ENCODE results near the gene MAP3K6.

Gene MAP3K6

DNA sequence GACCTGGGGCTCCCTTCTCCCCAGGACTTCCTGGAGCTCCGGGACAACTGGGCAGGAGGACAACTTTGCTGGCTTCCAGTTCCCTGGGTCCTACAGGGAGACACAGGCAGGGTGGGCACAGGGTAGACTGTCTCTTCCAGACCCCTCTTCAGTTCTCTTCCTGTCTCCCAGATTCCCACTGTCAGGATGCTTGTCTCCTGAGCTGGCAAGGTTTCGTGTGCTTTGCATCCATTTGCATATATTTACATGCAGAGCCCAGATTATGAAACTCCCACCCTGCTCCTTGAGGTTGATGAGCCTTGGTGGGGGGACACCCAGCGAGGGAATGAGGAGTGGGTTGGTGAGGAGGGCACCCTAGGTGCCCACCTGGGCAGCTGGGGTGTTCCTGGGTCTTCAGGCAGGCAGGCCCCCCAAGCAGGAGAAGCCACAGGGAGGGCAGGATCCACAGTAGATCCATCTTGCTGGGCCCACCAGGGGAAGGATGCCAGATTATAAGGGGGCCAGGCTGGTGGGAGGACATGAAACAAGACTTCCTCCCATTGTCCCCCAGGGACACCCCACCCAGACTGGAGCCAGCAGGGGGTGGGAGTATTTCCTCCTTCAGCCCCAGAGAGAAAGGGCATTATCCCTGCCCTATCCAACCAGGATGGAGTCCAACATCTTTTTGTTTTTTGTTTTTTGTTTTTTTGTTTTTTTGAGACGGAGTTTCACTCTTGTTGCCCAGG is 7.8 kb upstream of the MAP3K6 start, which contains the start of gene FCN3:
TSS of gene FCN3 (minus strand) at position 463 of the 725 bp plus-strand sequence. CDS start at position 457, 6 bp downstream.
- Histone ChIP-seq H3K9me3 (no peaks in the 10 kb centered on the region), H3K4me2 (peak within 1 kb of the TSS; percentile 51), H3K4me3 (no peak within 1 kb of the TSS), H3K9ac (no peak within 1 kb of the TSS), H3K4me1 (peaks cover 58% of the 10 kb centered on the region), H3K36me3 (no peaks in the 10 kb centered on the region), H3K27ac (no peak within 1 kb of the TSS), H4K20me1 (no peaks in the 10 kb centered on the region), H3K27me3 (no peaks in the 10 kb centered on the region)
- TF ChIP-seq Cebpa-rat (IDR thresholded peaks at IDR 0.05): no peak

DNA sequence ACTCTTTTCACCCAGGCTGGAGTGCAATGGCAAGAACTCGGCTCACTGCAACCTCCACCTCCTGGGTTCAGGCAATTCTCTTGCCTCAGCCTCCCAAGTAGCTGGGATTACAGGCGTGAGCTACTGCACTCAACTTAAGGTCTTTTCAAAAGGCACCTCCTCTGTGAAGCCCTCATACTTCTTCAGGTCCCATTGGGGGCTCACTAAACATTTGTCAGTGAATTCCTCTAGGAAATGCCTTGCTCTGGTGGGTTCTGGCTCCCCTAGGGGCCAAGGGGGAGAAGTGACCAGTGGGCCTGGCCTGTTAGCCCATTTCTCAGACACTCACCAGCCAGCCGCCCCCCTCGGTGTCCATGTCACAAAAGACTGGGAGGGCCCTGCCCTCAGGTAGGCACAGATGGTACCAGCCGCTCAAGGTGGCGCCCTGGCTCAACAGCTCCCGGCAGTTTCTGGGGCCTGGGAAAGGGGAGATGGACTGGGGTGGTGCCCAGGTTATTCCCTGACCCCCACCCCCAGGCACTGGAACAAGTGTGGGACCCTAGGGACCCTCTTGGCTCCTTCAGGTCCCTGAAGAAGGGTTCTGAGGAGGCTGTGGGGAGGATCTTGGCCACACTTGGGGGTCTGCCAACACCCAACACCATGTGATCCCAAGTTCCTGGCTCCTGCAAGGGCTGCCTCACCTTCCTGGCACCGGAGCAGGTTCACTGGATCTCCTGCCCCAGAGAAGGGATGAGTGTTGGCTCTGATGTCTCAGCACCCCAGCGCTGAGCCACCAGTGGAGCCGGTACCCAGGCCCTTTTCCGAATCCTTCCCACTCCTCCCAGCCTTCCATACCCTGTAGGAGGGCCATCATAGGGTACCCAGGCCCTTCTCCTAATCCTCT is 6.3 kb upstream of the MAP3K6 start:
- H3K4me2 ChIP-seq: no peak overlapping the region
- H3K4me3 ChIP-seq: no peak overlapping the region
- peaks cover 64% of the 10 kb centered on the region for H3K4me1 ChIP-seq
- H3K9me3 ChIP-seq: no peaks in the 10 kb centered on the region
- no peaks in the 10 kb centered on the region for H4K20me1 ChIP-seq
- TF ChIP-seq Cebpa-rat (IDR thresholded peaks at IDR 0.05): no peak
- H3K27me3 ChIP-seq: no peaks in the 10 kb centered on the region
- H3K27ac ChIP-seq: no peak overlapping the region
- H3K36me3 ChIP-seq: no peaks in the 10 kb centered on the region
- no peak overlapping the region for H3K9ac ChIP-seq

DNA sequence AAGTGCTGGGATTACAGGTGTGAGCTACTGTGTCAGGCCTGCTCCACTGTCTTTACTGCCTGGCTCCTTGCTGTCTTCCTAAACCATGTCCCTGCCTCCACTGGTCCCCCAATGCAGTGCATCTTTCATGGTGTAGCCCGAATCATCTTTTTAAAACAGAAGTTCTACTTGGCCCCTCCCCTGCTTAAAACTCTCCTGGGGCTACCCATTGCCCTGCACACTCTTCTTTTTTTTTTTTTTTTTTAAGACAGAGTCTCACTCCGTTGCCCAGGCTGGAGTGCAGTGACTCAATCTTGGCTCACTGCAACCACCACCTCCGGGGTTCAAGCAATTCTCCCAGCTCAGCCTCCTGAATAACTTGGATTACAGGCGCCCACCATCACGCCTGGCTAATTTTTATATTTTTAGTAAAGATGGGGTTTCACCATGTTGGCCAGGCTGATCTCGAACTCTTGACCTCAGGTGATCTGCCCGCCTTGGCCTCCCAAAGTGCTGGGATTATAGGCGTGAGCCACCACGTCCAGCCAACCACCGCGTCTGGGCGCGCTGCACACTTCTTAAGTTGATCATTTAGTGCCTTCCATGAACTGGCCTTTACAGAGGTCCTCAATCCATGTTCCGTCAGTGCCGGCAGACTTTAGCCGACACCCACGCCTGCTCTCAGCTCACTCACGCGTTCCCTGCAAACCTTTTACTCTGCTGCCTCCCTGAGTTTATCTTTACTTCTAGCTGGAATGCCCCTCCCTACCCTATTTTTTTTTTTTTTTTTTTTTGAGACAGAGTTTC is 5.5 kb upstream of the MAP3K6 start:
- Histone ChIP-seq H3K4me3 (no peak overlapping the region), H3K27me3 (no peaks in the 10 kb centered on the region), H3K9me3 (no peaks in the 10 kb centered on the region), H3K4me2 (peak overlapping the region; percentile 19; the same call in 1 of the 2 replicates), H3K36me3 (no peaks in the 10 kb centered on the region), H3K4me1 (peaks cover 65% of the 10 kb centered on the region), H4K20me1 (no peaks in the 10 kb centered on the region), H3K27ac (no peak overlapping the region), H3K9ac (no peak overlapping the region)
- TF ChIP-seq Cebpa-rat (IDR thresholded peaks at IDR 0.05): no peak

DNA sequence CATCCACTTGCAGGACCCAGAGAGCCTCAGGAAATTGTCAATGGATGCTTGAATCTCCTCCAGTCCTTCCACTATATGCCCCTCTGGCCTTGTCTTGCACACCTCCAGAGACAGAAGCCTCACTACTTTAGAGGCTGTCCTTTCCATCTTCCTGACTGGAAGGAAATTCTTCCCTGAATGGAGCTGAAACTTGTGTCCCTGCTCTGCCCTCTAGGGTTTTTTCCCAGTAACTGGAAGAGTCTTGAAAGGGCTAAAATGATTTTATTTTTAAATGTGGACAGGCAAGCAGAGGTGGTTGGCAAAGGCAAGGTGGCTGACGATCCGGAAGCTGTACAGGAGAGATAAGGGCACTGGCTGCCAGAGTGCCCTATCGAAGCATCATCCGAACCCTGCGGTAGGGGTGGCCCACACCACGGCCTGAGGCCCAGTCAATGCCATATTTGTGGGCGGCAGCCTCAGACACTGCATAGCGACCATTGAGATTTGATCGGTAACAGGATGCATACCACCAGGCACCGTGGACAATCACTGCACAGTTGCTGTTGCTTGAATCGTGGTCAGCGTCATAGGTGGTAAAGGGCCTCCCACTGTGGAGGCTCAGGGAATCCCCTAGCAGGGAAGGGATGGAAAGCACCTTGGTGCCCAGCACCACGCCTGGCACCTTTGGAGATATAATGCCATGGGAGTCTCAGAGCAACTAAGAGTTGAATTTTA is 2.3 kb upstream of the MAP3K6 start:
- Histone ChIP-seq H3K9me3 (no peaks in the 10 kb centered on the region), H3K4me2 (peak overlapping the region; percentile 61), H4K20me1 (no peaks in the 10 kb centered on the region), H3K4me1 (peaks cover 76% of the 10 kb centered on the region), H3K27me3 (no peaks in the 10 kb centered on the region), H3K27ac (peak overlapping the region; percentile 44; the same call in 1 of the 2 replicates), H3K36me3 (no peaks in the 10 kb centered on the region), H3K9ac (peak overlapping the region; percentile 15; the same call in 1 of the 2 replicates), H3K4me3 (no peak overlapping the region)
- no peak for TF ChIP-seq Cebpa-rat (IDR thresholded peaks at IDR 0.05)

DNA sequence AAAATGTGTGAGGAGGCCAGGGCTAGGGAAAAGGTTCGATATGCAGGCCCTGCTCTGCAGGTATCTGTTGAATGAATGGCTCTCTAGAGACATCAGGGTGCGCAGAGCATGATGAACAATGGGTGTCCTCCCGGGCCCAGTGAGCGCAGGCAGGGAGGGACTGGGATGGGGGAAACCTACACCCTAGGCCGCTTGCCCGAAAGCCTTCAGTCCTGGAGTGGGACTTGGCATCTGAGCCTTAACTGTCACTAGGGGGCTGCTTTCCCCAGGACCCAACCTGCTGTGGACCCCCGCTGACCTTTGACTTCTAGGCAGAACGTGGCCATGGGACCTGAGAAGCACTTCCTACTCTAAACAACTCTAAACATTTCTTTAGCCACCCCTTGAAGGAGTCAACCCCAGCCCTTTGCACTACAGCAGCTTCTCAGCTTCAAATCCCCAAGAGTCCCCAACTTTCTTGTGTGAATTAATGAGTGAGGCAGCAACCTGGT is 444 bp upstream of the MAP3K6 start:
- Histone ChIP-seq H3K9ac (peak overlapping the region; percentile 81), H4K20me1 (no peaks in the 10 kb centered on the region), H3K27me3 (no peaks in the 10 kb centered on the region), H3K9me3 (no peaks in the 10 kb centered on the region), H3K4me2 (peak overlapping the region; percentile 98), H3K4me1 (peaks cover 69% of the 10 kb centered on the region), H3K4me3 (peak overlapping the region; percentile 76), H3K36me3 (no peaks in the 10 kb centered on the region), H3K27ac (peak overlapping the region; percentile 75; the same call in 1 of the 2 replicates)
- no peak for TF ChIP-seq Cebpa-rat (IDR thresholded peaks at IDR 0.05)

DNA sequence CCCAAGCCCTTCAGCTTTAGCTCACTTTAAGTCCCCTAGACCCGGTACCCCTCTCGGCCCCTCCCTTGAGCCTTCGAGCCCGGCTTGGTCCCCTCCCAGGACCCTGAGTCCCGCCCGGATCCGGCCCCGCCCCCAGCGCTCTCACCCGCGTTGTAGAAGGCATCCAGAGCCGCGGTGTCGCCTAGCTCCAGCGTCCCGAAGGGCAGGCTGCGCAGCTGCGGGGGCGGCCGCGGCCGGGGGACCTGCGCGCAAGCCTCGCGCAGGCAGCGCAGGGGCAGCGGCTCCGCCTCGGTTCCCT is 699 bp downstream of the MAP3K6 start:
- Histone ChIP-seq H3K27ac (peak overlapping the region; percentile 75), H3K4me3 (peak overlapping the region; percentile 76), H3K9me3 (no peaks in the 10 kb centered on the region), H3K27me3 (no peaks in the 10 kb centered on the region), H4K20me1 (no peaks in the 10 kb centered on the region), H3K4me2 (peak overlapping the region; percentile 98), H3K9ac (peak overlapping the region; percentile 81), H3K4me1 (peaks cover 67% of the 10 kb centered on the region), H3K36me3 (no peaks in the 10 kb centered on the region)
- TF ChIP-seq Cebpa-rat (IDR thresholded peaks at IDR 0.05): no peak

DNA sequence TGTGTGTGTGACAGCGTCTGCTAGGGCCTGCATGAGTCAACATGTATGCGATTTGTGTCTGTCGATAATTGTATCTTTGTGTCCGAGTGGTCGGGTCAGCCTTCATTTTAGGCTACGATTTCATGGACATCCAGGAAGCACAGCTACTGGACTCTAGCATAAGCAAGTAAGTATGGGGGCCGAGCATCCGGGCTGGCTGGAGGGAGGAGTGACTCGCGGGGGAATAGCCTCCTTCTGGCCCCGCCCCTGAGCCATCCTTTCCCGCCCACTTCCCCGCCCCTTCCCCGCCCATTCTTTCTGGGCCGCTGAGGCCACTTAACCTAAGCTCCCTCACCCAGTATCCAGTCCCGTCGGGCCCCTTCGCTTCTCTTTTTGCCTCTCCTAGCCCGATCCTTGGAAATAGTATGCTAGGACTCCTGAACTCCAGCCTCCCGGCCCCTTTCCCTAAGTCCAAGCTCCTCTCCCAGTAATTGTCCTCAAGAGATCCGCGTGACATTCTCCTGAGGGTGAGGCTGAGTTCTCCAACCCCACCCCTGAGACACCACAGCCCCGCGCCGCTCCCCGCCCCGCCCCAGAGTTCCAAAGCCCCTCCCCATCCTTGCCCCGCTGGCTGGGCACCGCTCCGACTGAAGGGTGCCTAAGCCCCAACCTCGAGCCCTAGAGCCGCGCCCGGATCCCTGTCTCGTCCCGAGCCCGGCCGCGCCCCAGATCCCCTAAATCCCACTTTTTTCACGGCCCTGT is 1.2 kb downstream of the MAP3K6 start:
- H3K4me3 ChIP-seq: peak overlapping the region; percentile 76
- H4K20me1 ChIP-seq: no peaks in the 10 kb centered on the region
- peak overlapping the region; percentile 98 for H3K4me2 ChIP-seq
- no peaks in the 10 kb centered on the region for H3K9me3 ChIP-seq
- no peaks in the 10 kb centered on the region for H3K36me3 ChIP-seq
- peaks cover 71% of the 10 kb centered on the region for H3K4me1 ChIP-seq
- peak overlapping the region; percentile 81 for H3K9ac ChIP-seq
- H3K27me3 ChIP-seq: no peaks in the 10 kb centered on the region; the same call in 1 of the 2 replicates
- peak overlapping the region; percentile 75 for H3K27ac ChIP-seq
- TF ChIP-seq Cebpa-rat (IDR thresholded peaks at IDR 0.05): no peak

DNA sequence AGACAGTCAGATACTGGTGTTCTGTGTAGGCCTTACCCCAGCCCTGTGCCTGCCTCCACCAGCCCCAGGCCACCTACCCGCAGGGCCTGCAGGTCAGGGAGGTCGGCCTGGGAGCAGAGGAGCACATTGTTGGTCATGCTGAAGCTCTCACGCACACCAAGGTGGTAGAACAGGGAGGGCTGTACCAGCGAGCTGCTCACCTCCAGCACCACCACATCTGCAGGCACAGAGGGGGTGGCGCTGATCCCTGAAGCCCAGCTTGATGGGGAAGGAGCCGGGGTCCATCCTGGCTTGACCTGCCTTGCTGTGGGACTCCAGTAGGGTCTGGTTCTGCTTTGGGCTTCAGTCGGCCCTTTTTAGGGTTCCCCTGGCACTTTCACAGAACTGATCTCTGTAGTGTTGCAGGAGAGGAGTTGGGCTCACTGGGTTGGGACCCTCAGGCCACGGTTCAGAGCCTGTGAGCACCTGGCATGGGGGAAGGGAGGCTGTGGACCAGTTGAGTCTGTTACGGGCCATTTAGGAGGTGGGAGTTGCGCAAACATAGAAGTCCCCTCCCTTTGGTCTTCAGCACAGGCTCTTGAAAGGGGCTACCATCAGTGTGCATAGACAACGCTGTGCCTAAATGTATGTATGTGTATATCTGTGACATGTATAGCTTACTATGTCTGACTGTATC is 1.9 kb downstream of the MAP3K6 start:
- TF ChIP-seq Cebpa-rat (IDR thresholded peaks at IDR 0.05): peak; percentile 58; the same call in 1 of the 2 replicates
- H3K9me3 ChIP-seq: no peaks in the 10 kb centered on the region
- H3K4me3 ChIP-seq: no peak overlapping the region
- H4K20me1 ChIP-seq: no peaks in the 10 kb centered on the region
- H3K27me3 ChIP-seq: peaks cover 3% of the 10 kb centered on the region; the same call in 1 of the 2 replicates
- peaks cover 69% of the 10 kb centered on the region for H3K4me1 ChIP-seq
- 0 out of 2 replicates have a peak overlapping the region, but pooled peaks have one; percentile 3 for H3K9ac ChIP-seq
- H3K27ac ChIP-seq: peak overlapping the region; percentile 2; the same call in 1 of the 2 replicates
- H3K36me3 ChIP-seq: no peaks in the 10 kb centered on the region
- peak overlapping the region; percentile 98 for H3K4me2 ChIP-seq

Measured in BLaER1 (cell line).